GM19372 (cell line): ENCODE data around the gene CCDC102A.

Experiments used
- ATAC-seq: cut with Tn5 transposase; IDR thresholded peaks from one replicate; pipeline ENCODE4 v1.9.1; 2021; ENCODE audit warnings: mild to moderate bottlenecking, low read depth, moderate library complexity; ENCODE audit not compliant: unreplicated experiment

CCDC102A gene

DNA sequence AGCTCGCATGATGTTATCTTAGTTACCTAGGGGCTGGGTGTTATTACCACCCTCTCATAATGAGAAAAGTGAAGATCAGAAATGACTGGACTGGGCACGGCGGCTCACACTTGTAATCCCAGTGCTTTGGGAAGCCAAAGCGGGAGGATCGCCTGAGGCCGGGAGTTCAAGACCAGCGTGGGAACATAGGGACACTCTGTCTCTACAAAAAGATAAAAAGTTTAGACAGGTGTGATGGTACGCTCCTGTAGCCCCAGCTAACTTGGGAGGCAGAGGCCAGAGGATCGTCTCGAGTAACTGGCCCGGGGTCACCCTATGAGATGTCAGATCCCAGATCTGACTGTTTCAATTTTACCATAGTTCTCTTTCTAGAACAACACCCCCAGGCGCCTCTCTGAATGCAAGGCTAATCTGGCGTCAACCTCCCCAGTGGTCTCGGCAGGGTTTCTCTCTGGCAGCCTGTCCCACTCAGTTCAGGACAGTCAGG is 1.9 kb upstream of the CCDC102A start:
- ATAC-seq: no peak

DNA sequence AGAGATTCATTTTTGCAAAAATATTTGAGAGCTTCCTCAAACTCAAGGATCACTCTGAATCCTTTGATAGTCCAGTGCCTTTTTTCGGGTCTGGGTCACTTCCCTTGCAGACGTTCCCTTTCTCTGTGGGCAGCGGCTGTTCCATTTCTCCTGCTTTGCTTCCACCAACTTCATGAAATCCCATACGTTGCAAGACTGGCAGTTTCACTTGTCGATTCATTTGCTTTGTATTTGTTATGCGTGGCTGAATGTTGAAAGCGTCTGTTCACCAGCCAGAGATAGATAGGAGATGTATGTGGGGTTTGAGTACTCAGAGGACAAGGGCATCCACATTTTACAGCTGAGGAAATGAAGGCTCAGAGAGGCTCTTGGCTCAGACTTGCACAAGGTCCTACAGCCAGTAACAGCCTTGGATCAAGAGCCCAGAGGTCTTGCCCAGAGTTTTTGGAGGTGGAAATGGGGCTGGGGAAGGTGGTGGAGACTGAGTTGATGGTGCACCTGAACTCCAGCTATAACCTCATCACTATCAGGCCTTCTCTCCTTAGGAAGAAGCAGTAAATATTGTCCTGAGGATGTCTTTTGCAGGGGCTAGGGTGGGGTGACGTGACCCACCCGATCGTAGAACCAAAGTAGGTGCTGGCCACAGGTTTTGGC is 1.3 kb upstream of the CCDC102A start:
- ATAC-seq: no peak

DNA sequence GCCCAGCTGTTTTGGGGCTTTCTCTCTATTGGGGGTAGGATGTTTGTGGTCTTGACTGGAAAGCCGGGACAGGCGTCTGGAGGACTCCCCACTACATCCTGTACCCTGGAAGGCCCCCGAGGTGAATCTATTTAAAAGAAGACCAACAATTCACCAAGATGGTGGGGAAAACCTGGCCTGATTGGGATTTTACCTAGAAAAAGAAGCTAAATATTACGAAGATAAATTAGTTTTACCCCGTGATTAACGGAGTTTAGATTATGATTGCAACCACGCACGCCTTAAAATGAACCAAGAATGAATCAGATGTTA is 779 bp upstream of the CCDC102A start:
- no peak for ATAC-seq

DNA sequence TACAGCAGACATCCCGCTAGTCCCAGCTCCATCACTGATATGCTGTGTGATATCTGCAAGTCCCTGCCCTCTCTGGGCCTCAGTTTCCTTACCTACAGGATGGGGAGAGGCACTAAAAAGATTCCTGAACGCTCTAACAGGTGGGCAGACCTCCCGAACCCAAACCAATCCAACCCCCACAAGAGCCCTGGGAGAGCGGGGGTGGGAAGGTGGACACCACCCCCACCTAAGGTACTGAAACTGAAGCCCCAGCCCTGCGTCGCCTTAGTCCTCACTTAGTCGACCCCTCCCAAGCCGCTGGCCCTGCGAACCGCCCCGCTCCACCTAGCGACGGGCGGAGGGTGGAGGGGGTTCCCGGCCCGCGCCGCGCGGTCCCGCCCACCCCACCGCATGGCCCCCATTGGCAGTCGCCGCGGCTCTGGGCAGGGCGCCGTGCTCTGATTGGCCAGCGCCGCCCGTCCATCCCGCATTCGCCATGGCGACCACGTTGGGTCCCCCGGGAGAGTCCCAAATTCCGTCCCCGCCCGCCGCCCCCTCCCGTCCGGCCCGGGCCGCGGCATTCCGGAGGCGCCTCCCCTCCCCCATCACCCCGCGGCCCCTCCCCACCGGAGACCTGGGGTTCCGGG is 578 bp downstream of the CCDC102A start:
- ATAC-seq: peak; percentile 70

DNA sequence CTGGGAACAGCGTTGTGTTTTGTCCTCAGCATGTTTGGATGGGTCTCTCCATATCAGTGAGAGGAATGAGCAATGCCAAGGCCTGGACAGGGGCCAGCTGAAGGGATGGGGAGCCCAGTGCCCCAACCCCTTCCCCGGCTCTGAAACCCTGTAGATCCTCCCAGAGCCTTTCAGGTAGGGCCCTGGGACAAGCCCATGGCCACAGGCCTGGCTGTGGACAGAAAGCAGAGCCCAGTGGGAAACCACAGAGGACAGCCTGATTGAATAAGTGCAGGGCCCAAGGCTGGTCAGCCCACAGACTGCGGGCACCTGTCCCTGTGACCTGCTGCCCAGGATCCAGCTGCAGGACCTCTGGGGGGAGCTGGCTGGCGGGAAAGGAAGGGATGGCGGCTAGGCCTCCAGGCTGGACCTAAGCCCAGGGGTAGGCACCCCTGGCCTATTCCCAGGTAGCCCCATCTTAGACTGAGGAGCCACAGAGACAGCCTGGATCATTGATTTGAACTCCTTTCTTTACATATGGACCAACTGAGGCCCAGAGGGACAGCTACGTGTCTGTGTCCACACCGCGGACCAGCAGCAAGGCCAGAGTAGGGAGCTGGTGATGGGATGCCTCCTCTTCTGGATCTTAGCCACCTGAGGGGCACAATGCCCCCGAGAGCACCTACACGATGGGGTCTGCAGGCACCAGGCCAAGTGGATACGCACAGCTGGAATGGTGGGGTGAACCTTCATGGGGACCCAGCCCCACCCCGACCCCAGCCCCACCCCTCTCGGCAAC is 1.3 kb downstream of the CCDC102A start:
- no peak for ATAC-seq

DNA sequence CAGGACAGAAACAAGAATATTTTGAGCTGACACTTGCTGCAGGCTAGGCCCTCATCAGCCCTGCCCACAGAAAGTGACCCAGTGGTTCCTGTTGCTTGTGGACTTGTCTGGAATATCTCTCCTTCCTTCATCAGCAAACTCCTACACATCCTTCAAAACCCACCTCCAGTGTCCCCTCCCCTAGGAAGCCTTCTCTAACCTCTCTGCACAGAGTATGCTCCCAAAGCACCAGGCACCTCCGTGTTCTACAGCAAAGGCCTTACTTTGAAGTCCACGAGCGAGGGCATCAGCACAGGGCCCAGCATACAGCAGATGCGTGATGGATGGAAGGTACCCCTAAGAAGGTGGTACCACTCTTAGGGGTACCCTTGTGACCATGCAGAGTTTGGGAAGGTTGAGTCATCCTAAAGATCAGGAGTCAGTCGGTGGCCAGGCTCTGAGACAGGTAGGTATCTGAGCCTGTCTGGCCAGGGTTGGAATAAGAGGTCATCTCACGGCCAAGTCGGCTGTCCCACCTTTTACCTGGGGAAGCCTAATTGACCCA is 2.0 kb downstream of the CCDC102A start:
- ATAC-seq: no peak

DNA sequence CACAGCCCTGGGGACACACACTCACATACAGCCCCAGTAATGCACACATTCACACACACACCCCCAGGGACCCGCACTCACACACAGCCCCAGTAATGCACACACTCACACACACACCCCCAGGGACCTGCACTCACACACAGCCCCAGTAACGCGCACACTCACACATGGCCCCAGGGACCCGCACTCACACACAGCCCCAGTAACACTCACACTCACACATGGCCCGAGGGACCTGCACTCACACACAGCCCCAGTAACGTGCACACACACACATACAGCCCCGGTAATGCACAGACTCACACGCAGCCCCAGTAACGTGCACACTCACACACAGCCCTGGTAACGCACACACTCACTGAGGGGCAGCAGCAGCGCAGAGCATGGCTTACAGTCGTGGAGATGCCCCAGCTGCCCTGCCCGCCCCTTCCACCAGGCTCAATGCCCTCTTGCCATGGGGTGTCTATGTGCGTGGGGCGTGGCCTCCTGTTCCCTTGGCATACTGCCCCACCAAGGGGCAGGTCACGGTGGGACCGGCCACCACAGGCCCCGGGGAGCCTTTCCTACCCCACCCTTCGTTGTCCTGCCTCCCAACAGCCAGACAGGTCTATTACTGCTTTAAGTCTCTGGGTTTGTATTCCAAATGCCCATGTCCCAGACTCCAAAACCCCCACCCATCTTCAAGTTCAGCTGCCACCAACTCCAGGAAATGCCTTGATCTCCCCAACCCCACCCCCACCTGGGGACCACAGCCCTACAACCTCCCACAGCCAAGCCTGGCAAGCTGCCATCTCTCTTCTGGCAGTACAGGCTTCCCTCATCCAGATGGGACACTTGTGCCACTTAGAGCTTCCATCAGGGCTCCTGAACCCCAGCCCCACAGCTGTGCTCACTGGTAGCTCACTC is 2.7 kb downstream of the CCDC102A start:
- ATAC-seq: no peak

DNA sequence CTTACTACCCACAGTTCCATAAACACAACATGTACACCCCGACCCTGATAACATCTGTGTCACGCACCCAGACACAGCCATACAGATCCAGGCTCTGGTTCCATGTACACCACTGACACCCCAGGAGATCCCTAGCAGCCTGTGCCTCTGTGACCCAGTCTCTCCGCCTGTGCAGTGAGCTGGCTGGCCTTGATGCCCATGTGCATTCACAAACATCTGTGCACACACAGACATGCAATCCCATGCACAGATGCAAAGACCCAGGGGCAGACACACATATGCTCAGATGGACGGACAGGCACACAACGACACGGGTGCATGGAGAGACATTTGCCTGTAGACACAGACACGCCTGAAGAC is 4.1 kb downstream of the CCDC102A start:
- no peak for ATAC-seq

DNA sequence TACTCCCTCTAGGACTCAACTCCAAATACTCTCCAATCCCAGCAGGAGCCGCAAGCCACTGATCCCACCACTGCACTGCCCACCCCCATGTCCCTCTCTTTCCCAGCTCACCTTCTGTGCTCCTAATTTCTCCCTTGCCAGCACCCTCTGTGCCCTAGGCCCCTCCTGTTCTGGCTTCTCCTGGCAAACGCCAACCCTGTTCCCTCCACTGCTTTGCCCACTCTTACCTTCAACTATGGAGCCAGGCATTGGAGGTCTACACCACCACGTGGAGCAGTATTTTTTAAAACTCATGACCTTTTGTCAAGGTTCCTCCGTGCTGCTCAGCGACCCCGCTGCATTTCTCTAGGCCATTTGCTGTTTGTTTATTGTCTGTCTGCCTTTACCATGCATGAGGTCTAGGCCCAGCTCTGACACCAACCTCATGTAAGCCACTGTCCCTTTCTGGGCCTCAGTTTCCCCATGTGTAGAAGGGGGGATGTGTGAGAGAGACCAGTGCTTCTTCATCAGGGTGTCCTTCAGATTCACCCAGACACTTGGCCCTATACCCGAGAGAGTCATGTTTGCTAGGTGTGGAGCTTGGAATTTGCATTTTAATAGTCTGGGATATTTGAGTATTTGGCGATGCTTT is 4.6 kb downstream of the CCDC102A start:
- no peak for ATAC-seq

DNA sequence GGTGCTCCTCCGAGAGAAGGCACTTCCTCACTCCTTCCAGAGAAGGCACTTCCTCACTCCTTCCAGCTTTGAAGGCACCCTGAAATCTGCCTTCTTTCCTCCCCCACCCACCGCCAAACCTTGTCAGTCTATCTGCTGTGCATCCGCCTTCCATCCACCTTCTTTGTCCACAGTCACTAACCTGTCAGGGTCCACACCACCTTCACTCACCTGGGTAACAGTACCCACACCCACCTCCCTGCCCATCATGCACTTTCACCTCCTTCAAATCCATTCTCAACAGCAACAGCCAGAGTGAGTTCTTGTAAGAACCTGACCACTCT is 5.2 kb downstream of the CCDC102A start:
- no peak for ATAC-seq

DNA sequence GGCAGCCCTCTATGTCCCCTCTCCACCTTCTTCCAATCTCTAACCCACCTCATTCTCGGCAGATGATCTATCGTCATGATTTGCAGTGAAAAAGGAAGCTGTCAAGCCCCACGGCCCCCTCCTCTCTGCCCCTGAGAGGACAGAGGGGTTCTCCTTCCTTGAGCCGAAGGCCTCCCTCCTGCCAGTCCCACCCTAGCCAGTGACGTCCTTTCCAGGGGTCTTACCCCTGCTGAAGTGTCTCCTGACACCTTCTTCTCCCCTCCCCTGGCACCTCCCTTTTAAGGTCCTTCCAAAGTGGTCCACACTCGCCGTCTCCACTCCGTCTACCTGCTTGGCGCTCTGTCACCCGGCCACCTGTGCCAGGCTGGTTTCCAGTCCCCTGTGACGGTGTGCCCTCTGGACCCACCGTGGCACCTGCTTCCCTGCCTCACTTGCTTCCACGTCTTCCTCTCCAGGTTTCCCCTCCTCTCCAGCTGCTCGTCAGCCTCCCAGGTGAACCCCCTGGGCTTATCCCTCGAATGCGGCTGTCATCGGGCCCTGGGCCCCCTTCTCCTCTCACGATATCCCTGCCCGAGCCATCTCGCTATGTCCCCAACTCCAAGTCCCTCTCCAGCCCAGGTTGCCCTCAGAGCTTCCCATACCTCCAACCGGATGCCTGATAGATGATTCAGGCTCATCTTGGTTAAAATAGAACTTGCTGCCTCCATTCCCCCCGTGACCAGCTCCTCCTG is 5.7 kb downstream of the CCDC102A start:
- no peak for ATAC-seq

DNA sequence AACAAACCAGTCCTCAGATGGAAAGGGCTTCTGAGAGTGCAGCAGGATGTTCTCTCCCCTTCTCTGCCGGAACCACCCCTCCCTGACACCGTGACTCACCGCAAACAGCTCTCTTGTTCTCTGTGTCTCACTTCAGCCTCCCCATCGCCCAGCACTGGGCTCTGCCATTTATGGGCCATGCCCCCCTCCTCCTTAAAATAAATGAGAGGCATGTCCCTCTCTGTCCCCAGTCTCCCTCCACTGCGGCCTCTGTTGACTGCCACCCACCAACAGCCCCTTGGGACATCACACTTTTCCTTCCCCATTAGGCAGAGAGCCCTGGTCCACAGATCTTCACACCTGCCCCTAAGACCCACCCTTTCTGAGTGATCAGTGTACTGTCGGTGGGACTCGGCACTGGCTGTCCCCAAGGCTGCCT is 6.3 kb downstream of the CCDC102A start:
- ATAC-seq: peak; percentile 80

DNA sequence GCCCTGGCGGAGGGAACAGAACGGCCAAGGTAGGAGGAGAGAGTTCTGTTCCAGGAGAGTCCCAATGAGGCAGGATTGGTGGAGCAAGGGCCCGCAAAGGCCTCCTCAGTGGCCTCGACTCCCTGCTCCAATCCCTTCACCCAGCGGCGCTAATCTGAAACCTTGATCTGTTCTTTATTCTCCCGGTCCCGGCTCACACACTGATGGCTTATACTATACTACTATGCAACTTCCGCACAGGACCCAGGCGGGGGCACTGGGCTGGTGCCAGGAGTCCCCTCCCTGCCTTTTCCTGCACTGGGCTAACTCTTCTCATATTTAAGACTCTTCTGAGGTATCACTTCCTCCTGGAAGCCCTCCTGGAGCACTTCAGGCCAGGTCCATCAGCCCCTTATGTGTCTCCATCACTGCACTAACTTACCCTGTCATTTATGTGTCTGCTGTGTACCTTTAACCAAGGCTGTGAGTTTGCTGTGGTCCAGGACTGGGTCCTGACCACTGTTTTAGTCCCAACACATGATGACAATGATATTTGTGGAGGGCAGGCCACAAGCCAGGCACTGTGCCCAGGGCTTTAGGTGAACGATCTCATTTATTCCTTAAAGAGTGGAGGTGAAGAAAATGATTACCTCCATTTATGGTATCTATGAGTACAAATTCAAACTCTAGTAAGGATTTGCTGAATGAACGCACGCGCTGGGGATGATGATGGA is 6.8 kb downstream of the CCDC102A start:
- no peak for ATAC-seq

DNA sequence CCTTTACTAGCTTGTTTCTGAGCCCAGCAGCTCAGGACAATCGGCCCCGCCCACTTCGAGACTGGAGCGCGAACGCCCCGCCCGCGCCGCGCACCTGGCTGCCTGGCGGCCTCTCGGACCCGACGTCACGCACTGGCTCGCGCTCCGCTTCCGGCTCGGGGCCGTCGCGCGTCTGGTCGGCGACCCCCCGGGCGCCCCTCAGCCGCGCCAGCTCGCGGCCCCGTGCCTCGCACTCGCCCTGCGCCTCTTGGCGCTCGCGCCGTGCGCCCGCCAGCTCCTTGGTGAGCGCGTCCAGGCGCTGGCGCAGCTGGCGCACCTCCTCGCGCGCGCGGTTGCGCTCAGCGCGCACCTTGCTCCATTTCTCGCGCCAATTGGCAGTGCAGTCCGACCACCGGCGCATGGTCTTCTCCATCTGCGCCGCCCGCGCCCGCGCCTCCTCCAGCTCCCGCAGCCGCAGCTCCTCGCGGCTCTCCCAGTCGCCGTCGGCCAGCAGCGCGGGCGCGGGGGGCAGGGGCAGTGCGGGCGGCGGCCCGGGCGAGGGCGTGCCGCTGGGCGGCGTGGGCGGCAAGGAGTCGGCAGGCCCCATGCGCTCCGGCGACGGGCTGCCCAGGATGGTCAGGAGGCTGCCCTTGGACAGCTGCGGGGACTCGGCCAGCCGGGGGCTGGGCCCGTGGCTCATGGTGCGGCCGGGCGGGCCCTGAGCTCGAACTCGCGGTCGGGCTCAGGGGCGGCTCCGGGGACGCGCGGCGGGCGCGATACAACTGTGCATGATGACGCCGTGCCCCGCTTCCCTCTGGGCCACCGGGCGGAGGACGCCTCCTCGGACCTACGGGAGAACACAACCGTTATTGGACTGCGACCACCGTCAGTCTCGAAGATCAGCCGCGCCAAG is 7.6 kb downstream of the CCDC102A start:
- ATAC-seq: no peak

DNA sequence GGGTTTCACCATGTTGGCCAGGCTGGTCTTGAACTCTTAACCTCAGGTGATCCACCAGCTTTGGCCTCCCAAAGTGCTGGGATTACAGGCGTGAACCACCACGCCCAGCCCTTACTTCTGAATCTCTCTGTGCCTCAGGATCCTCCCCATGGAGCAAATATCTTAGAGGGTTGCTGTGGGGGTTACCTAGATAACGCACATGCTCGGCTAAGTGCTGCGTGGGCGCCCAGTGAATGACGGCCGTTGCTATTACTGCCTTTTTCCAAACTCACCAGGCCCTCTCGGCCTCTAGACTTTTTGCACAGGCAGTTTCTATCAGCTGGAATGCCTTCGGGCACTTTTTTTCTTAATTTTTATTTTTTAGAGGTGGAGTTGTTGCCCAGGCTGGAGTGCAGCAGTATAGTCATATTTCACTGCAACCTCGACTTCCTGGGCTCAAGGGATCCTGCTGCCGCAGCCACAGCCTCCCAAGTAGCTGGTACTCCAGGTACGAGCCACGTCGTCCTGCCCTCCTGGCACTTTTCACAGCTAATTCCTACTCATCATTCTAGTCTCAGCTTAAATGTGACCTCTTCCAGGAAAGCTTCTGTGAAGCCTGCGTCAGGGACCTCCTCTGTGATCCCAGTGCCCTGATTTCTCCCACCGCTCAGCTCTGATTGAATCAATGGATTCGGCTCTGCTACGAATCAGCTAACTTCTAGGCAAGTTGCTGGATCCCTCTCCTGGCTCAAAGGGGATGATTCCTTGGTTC is 8.6 kb downstream of the CCDC102A start:
- no peak for ATAC-seq

DNA sequence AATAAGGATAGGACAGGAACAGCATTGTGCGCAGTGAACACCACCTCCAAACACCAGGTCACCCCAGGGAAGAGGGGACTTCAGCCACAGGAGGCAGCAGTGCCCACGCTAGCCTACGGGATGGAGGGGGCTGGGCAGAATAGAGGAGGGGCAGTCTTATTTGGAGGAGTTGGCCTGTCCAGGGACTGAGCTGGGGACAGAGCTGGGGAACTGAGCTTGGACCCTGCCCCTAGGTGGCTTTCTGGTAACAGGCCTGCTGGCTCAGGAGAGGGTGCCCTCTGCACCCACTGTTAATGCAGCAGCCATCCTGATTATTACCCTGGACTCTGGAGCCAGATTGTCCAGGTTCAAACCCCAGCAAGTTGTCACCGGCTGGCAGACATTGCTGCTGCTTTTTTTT is 9.3 kb downstream of the CCDC102A start:
- no peak for ATAC-seq

DNA sequence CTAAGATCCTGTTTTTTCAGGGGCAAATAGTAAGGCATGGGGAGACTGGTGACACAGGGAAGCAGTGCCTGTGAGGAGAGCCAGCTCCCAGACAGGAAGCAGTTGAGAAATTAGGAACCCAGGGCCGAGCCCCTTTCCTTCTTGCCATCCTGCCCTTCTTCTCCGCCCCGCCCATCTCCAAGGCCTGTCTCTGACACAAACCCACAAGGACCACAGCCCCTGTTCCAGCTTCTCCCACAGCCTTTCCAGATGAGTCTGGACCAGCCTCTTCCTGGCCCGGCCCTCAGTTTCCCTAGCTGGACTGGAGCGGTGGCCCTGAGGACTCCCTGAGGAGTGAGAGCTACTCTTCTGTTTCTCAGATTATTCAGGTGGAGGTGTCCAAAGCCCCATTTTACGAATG is 9.9 kb downstream of the CCDC102A start:
- ATAC-seq: no peak
